ENCODE results near the gene ATP6V0A4. TPM values are rescaled to one million over a fixed set of nuclear protein-coding genes. Genes with fewer than 3 reads are reported as not detected.

Gene ATP6V0A4
- total RNA-seq, 2 donors from 2014 or later, result not detected

DNA sequence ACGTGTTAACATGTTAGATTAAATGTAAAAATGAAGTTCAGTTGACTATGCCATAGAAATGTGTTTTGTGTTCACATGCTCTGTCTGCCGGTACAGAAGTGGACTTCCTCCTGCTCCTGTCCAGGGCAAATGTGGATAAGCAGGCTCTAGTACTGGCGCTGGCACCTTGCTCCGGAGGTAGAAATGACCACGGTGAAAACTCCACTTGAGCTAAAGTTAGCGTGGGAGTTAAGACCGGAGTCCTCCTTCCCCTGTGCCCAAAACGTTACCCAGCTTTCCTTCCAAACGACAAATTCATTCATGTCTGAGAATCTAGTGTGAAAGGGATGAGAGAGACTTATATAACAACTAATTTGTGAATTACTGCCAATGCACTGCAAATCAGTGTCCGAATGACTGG is 35.0 kb upstream of the ATP6V0A4 start:
- no peaks in the 10 kb centered on the region for H3K9me3 ChIP-seq
- TF ChIP-seq, protein P1, sequence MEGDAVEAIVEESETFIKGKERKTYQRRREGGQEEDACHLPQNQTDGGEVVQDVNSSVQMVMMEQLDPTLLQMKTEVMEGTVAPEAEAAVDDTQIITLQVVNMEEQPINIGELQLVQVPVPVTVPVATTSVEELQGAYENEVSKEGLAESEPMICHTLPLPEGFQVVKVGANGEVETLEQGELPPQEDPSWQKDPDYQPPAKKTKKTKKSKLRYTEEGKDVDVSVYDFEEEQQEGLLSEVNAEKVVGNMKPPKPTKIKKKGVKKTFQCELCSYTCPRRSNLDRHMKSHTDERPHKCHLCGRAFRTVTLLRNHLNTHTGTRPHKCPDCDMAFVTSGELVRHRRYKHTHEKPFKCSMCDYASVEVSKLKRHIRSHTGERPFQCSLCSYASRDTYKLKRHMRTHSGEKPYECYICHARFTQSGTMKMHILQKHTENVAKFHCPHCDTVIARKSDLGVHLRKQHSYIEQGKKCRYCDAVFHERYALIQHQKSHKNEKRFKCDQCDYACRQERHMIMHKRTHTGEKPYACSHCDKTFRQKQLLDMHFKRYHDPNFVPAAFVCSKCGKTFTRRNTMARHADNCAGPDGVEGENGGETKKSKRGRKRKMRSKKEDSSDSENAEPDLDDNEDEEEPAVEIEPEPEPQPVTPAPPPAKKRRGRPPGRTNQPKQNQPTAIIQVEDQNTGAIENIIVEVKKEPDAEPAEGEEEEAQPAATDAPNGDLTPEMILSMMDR (IDR thresholded peaks at IDR 0.05), result no peak
- no peak for TF ChIP-seq POLR2A (IDR thresholded peaks at IDR 0.05)
- H3K27ac ChIP-seq, result no peak overlapping the region
- 83 to 91% methylated on average over 10 of the region's 10 CpGs for WGBS, 2 donors
- H3K27me3 ChIP-seq, result no peaks in the 10 kb centered on the region
- ATAC-seq (no peak), DNase-seq (no peak)
- intact Hi-C loops (cut with DNase I), result no loop called here
- H3K4me1 ChIP-seq, result no peaks in the 10 kb centered on the region
- H3K4me3 ChIP-seq, result no peak overlapping the region
- H3K36me3 ChIP-seq (replicated peaks in 1 of 2; ENCODE audit: insufficient read depth in 1 of 2, low read depth in 2 of 2), result peaks cover 0 to 4% of the 10 kb centered on the region in 2 donors

DNA sequence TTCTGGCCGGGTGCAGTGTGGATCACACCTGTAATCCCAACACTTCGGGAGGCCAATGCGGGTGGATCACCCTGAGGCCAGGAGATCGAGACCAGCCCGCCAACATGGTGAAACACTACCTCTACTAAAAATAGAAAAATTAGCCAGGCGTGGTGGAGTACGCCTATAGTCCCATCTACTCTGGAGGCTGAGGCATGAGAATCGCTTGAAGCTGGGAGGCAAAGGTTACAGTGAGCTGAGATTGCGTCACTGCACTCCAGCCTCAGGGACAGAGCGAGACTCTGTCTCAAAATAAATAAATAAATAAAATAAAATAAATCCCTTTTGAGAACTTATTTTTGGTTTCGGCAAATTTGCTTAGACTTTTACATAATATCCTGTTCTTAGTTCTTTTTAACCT is 31.3 kb upstream of the ATP6V0A4 start:
- 84 to 93% methylated on average over 11 of the region's 11 CpGs for WGBS, 2 donors
- Histone ChIP-seq H3K36me3 (replicated peaks in 1 of 2; ENCODE audit: insufficient read depth in 1 of 2, low read depth in 2 of 2) (no peaks in the 10 kb centered on the region), H3K27me3 (no peaks in the 10 kb centered on the region), H3K4me3 (no peak overlapping the region), H3K27ac (no peak overlapping the region), H3K9me3 (peaks cover 0 to 6% (median 0%) of the 10 kb centered on the region in 3 donors), H3K4me1 (no peaks in the 10 kb centered on the region)
- intact Hi-C loops (cut with DNase I), result no loop called here
- ATAC-seq (no peak), DNase-seq (no peak)
- no peak for TF ChIP-seq POLR2A (IDR thresholded peaks at IDR 0.05)
- TF ChIP-seq, protein P1 (IDR thresholded peaks at IDR 0.05), result no peak

DNA sequence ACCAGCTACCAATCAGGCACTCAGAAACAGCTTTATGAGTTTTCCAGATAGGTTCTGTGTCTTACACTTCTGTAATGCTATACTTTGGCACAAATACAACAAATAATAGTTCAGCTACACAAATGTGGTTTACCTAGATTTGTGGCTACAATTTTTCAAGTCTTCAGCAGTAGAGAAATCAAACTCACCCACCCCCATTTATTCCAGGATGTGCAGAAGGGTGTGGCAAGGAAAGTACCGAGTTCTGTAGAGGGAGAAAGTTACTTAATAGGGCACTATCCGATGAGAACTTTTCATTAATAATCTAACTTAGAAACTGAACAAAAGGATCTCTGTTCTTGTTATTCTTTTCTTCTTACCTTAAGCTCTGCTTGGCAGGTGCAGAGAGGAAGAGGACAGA is 30.3 kb upstream of the ATP6V0A4 start:
- H3K27me3 ChIP-seq, result no peaks in the 10 kb centered on the region
- DNase-seq, result no peak
- WGBS, 2 donors, result 38% methylated on average over 2 of the region's 2 CpGs
- TF ChIP-seq POLR2A (IDR thresholded peaks at IDR 0.05), result no peak
- TF ChIP-seq, protein P1 (IDR thresholded peaks at IDR 0.05), result no peak
- no peaks in the 10 kb centered on the region for H3K4me1 ChIP-seq
- peaks cover 0 to 6% (median 0%) of the 10 kb centered on the region in 3 donors for H3K9me3 ChIP-seq
- H3K36me3 ChIP-seq (replicated peaks in 1 of 2; ENCODE audit: insufficient read depth in 1 of 2, low read depth in 2 of 2), result no peaks in the 10 kb centered on the region
- no peak overlapping the region for H3K4me3 ChIP-seq
- no peak for ATAC-seq
- intact Hi-C loops (cut with DNase I), result no loop called here
- no peak overlapping the region for H3K27ac ChIP-seq

DNA sequence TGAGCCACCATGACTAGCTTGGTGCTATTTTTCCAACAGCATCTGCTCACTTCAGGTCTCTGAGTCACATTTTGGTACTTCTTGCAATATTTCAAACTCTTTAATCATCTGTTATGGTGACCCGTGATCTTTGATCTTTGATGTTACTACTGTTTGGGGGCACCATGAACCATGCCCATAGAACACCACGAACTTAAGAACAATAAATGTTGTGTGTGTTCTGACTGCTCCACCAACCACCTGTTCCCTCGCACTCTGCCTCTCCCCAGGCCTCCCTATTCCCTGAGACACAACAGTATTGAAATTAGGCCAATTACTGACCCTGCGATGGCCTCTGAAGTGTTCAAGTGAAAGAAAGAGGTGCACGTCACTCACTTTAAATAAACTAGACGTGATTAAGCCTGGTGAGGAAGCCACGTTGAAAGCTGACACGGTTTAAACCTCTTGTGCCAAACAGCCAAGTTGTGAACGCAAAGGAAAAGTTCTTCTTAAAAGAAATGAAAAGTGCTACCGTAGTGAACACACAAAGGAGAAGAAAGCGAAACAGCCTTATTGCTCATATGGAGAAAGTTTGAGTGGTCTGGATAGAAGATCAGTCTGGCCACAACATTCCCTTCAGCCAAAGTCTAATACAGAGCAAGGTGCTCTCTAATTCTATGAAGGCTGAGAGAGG is 27.2 kb upstream of the ATP6V0A4 start:
- WGBS, 2 donors, result 87 to 90% methylated on average over 11 of the region's 11 CpGs
- Histone ChIP-seq H3K36me3 (replicated peaks in 1 of 2; ENCODE audit: insufficient read depth in 1 of 2, low read depth in 2 of 2) (no peaks in the 10 kb centered on the region), H3K27me3 (no peaks in the 10 kb centered on the region), H3K27ac (no peak overlapping the region), H3K9me3 (peaks cover 0 to 6% (median 0%) of the 10 kb centered on the region in 3 donors), H3K4me3 (no peak overlapping the region), H3K4me1 (no peaks in the 10 kb centered on the region)
- intact Hi-C loops (cut with DNase I), result no loop called here
- TF ChIP-seq, protein P1 (IDR thresholded peaks at IDR 0.05), result no peak
- TF ChIP-seq POLR2A (IDR thresholded peaks at IDR 0.05), result no peak
- DNase-seq (no peak), ATAC-seq (no peak)
